AG08395 (cell line): Measurements from ENCODE around the gene MTCH2.
A peak's percentile ranks its signal among the peaks of the same experiment; 100 is the strongest.
"Not testable (repeated sequence)": the region's sequence is repeated elsewhere in the genome, so short reads cannot be mapped to it uniquely, and the experiment has no call there.

Experiments
- DNase-seq: peaks from one replicate; pipeline ENCODE4 v3.0.0; 2012; ENCODE audit warnings: mixed read lengths, low spot score

Gene MTCH2

GRCh38 chr11:47642099-47642855 is at the start of gene MTCH2:
MTCH2 (minus strand) TSS chr11:47642559; CDS start chr11:47642465, 94 bp downstream.
- DNase-seq = peak; percentile 100

- no peak for DNase-seq
Observed at GRCh38 chr11:47691979-47692378, 49.6 kb upstream of the MTCH2 start.

GRCh38 chr11:47689480-47689879 is 47.1 kb upstream of the MTCH2 start:
- DNase-seq = no peak

GRCh38 chr11:47688991-47689390 is 46.6 kb upstream of the MTCH2 start:
- no peak for DNase-seq

- no peak for DNase-seq
Observed at GRCh38 chr11:47688111-47688510, 45.8 kb upstream of the MTCH2 start.

GRCh38 chr11:47686704-47687103 is 44.3 kb upstream of the MTCH2 start:
- not testable (repeated sequence) for DNase-seq

- no peak for DNase-seq
Observed at GRCh38 chr11:47686151-47686550, 43.8 kb upstream of the MTCH2 start.

GRCh38 chr11:47675851-47676250 is 33.5 kb upstream of the MTCH2 start:
- no peak for DNase-seq

GRCh38 chr11:47672283-47672730 is 29.9 kb upstream of the MTCH2 start:
- no peak for DNase-seq

GRCh38 chr11:47669856-47670255 is 27.5 kb upstream of the MTCH2 start:
- DNase-seq = no peak

GRCh38 chr11:47668665-47669064 is 26.3 kb upstream of the MTCH2 start:
- no peak for DNase-seq

- DNase-seq = no peak
Observed at GRCh38 chr11:47667555-47667954, 25.2 kb upstream of the MTCH2 start.

- DNase-seq = no peak
Observed at GRCh38 chr11:47667135-47667534, 24.8 kb upstream of the MTCH2 start.

GRCh38 chr11:47664936-47665335 is 22.6 kb upstream of the MTCH2 start:
- DNase-seq = not testable (repeated sequence)

- DNase-seq = no peak
Observed at GRCh38 chr11:47661245-47661644, 18.9 kb upstream of the MTCH2 start.

GRCh38 chr11:47659276-47659675 is 16.9 kb upstream of the MTCH2 start:
- no peak for DNase-seq

- no peak for DNase-seq
Observed at GRCh38 chr11:47656260-47656885, 14.0 kb upstream of the MTCH2 start.

- no peak for DNase-seq
Observed at GRCh38 chr11:47651818-47652469, 9.6 kb upstream of the MTCH2 start.

GRCh38 chr11:47649276-47649675 is 6.9 kb upstream of the MTCH2 start:
- DNase-seq = no peak

GRCh38 chr11:47646019-47646418 is 3.7 kb upstream of the MTCH2 start:
- no peak for DNase-seq

GRCh38 chr11:47645500-47645899 is 3.1 kb upstream of the MTCH2 start:
- DNase-seq = no peak

- DNase-seq = no peak
Observed at GRCh38 chr11:47641600-47642098, 710 bp downstream of the MTCH2 start.

- DNase-seq = peak; percentile 6
Observed at GRCh38 chr11:47640506-47640905, 1.9 kb downstream of the MTCH2 start.
